CD4-positive, CD25-positive, alpha-beta regulatory T cell (primary cell): ENCODE data around the gene TSSK6. TPM values are rescaled to one million over a fixed set of nuclear protein-coding genes. Genes with fewer than 3 reads are reported as not detected.

Experiments
- ATAC-seq, 2 donors: fragments of 150-1000 bp; cut with Tn5 transposase; one replicate each; pipeline ENCODE4 v1.10.0; 2021; ENCODE audit warnings: low read depth in 2 of 2, moderate number of reproducible peaks in 2 of 2, moderate library complexity in 1 of 2
- DNase-seq, 3 donors: peaks; one replicate each; pipeline versions ENCODE4 v3.0.0 to v3.0.0-alpha.2; 2012 to 2022; ENCODE audit warnings: mixed read lengths in 1 of 3
- H3K27ac ChIP-seq: one replicate; pipeline ENCODE4 v1.7.0; 2013; ENCODE audit warnings: mild to moderate bottlenecking, low read length; ENCODE audit not compliant: insufficient read depth, poor library complexity, severe bottlenecking
- H3K27me3 ChIP-seq: one replicate; pipeline ENCODE4 v1.7.0; 2013; ENCODE audit warnings: low read length; ENCODE audit not compliant: control insufficient read depth, insufficient read depth
- H3K36me3 ChIP-seq: one replicate; pipeline ENCODE4 v1.7.0; 2013; ENCODE audit warnings: mild to moderate bottlenecking, low read length, moderate library complexity; ENCODE audit not compliant: control insufficient read depth, insufficient read depth
- H3K4me1 ChIP-seq: 2 replicates; pipeline ENCODE4 v1.7.0; 2013; ENCODE audit warnings: mild to moderate bottlenecking, low read length; ENCODE audit not compliant: insufficient read depth, control insufficient read depth, poor library complexity, severe bottlenecking
- H3K4me3 ChIP-seq: one replicate; pipeline ENCODE4 v1.7.0; 2013; ENCODE audit warnings: low read depth, mild to moderate bottlenecking, low read length, moderate library complexity
- H3K9me3 ChIP-seq, 2 experiments: 1 replicate in 1 of 2; 2 replicates in 1 of 2; pipeline ENCODE4 v1.7.0; 2013; ENCODE audit warnings: low read length in 2 of 2, mild to moderate bottlenecking in 1 of 2, moderate library complexity in 1 of 2; ENCODE audit not compliant: control insufficient read depth in 2 of 2
- H3K27ac Mint-ChIP-seq, 3 donors: one replicate each; pipeline ENCODE4 v1.8.0; 2020 to 2022; ENCODE audit warnings: mild to moderate bottlenecking in 3 of 3, mixed read lengths in 3 of 3, moderate library complexity in 2 of 3
- H3K27me3 Mint-ChIP-seq: one replicate; pipeline ENCODE4 v1.8.0; 2022; ENCODE audit warnings: mild to moderate bottlenecking, mixed read lengths
- H3K36me3 Mint-ChIP-seq: one replicate; pipeline ENCODE4 v1.8.0; 2020; ENCODE audit warnings: mixed read lengths
- H3K4me1 Mint-ChIP-seq, 4 donors: one replicate each; pipeline ENCODE4 v1.8.0; 2020 to 2022; ENCODE audit warnings: mixed read lengths in 4 of 4, mild to moderate bottlenecking in 1 of 4
- H3K4me3 Mint-ChIP-seq, 4 donors: one replicate each; pipeline ENCODE4 v1.8.0; 2020 to 2022; ENCODE audit warnings: mild to moderate bottlenecking in 4 of 4, mixed read lengths in 4 of 4, moderate library complexity in 3 of 4
- H3K9me3 Mint-ChIP-seq, 7 donors: one replicate each; pipeline ENCODE4 v1.8.0; 2020 to 2022; ENCODE audit warnings: mixed read lengths in 7 of 7, mild to moderate bottlenecking in 3 of 7, moderate library complexity in 2 of 7
- polyA plus RNA-seq, 4 donors: library from polyadenylated mRNA; unstranded; fragments of 300-500 nt; fragmentation: Illumina TruSeq; gene quantifications; one replicate each; pipeline ENCODE4 v1.2.3, GENCODE V29; 2021
- total RNA-seq: library from RNA; stranded (reverse); gene quantifications from one replicate; pipeline ENCODE4 v1.2.3, GENCODE V29; 2022

TSSK6 gene
- total and polyA plus RNA-seq, 5 donors from 2014 or later: 1.6 to 6.2 (median 2.0) TPM

GRCh38 chr19:19514215-19514657 lies 1.1 kb downstream of the TSSK6 start:
- no peak overlapping the region for H3K27ac ChIP-seq
- H3K27me3 ChIP-seq: no peaks in the 10 kb centered on the region
- peak overlapping the region in 2 of 4 donors; percentile 56 to 62 for H3K4me3 Mint-ChIP-seq
- no peaks in the 10 kb centered on the region for H3K9me3 Mint-ChIP-seq
- H3K9me3 ChIP-seq: no peaks in the 10 kb centered on the region
- no peak overlapping the region for H3K4me3 ChIP-seq
- no peaks in the 10 kb centered on the region for H3K27me3 Mint-ChIP-seq
- no peak for DNase-seq
- peaks cover under 1% of the 10 kb centered on the region for H3K36me3 ChIP-seq
- H3K4me1 Mint-ChIP-seq: peaks cover 0 to 33% (median 15%) of the 10 kb centered on the region in 4 donors
- ATAC-seq: no peak
- H3K4me1 ChIP-seq: peaks cover 24% of the 10 kb centered on the region
- no peak overlapping the region for H3K27ac Mint-ChIP-seq
- peaks cover 2% of the 10 kb centered on the region for H3K36me3 Mint-ChIP-seq

DNA sequence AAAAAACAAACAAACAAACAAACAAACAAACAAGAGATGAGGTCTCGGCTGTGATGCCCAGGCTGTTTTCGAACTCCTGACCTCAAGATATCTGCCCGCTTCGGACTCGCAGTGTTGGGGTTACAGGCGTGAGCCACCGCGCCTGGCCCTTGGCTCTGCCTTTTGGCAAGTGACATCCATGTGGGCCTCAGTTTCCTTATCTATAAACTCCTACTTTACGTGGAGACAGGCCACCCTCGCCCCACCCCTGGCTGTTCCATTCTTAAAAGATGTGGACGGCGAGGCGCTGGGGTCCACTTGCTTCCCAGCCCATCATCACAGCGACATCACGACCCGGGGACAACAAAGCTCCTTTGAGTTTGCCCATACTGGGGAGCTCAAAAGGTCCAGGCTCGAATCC lies 1.7 kb downstream of the TSSK6 start:
- H3K4me3 ChIP-seq: no peak overlapping the region
- Mint-ChIP-seq H3K4me3 (peak overlapping the region in 3 of 4 donors; percentile 41 to 52 (median 52)), H3K36me3 (no peaks in the 10 kb centered on the region), H3K27ac (peak overlapping the region in 1 of 3 donors; percentile 63), H3K4me1 (peaks cover 0 to 31% (median 13%) of the 10 kb centered on the region in 4 donors), H3K27me3 (no peaks in the 10 kb centered on the region), H3K9me3 (no peaks in the 10 kb centered on the region)
- no peaks in the 10 kb centered on the region for H3K36me3 ChIP-seq
- no peaks in the 10 kb centered on the region for H3K27me3 ChIP-seq
- DNase-seq (no peak), ATAC-seq (no peak)
- H3K4me1 ChIP-seq: peaks cover 24% of the 10 kb centered on the region
- no peaks in the 10 kb centered on the region for H3K9me3 ChIP-seq
- no peak overlapping the region for H3K27ac ChIP-seq

GRCh38 chr19:19510432-19510831 lies 4.9 kb downstream of the TSSK6 start:
- no peaks in the 10 kb centered on the region for H3K27me3 ChIP-seq
- H3K27ac ChIP-seq: no peak overlapping the region
- H3K27ac Mint-ChIP-seq: no peak overlapping the region
- H3K4me3 Mint-ChIP-seq: peak overlapping the region in 1 of 4 donors; percentile 15
- H3K9me3 Mint-ChIP-seq: no peaks in the 10 kb centered on the region
- DNase-seq: no peak
- no peaks in the 10 kb centered on the region for H3K9me3 ChIP-seq
- no peak overlapping the region for H3K4me3 ChIP-seq
- no peaks in the 10 kb centered on the region for H3K27me3 Mint-ChIP-seq
- ATAC-seq: no peak
- H3K36me3 Mint-ChIP-seq: peaks cover 13% of the 10 kb centered on the region
- peaks cover 0 to 3% (median 0%) of the 10 kb centered on the region in 4 donors for H3K4me1 Mint-ChIP-seq
- H3K4me1 ChIP-seq: peaks cover 4% of the 10 kb centered on the region
- peaks cover 17% of the 10 kb centered on the region for H3K36me3 ChIP-seq

DNA sequence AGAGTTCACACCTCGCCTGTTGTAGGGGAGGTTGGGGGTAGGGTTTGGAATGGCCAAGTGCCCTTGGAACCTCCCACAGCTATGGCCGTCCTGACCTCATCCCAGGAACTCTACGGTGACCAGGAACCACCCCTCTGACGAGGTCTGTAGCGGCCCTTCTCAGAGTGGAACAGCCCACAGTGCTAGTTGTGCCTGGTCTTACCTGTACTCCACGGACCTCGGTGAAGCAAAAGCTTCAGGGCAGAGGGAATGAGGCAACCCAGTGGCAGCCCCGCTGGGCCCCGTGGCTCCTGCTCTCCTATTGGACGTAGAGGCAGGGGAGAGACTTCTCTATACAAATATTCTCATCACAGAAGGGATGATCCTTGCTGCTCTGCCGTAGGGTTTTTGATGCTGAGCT lies 7.1 kb downstream of the TSSK6 start:
- DNase-seq (no peak), ATAC-seq (no peak)
- Mint-ChIP-seq H3K4me3 (peak overlapping the region in 1 of 4 donors; percentile 69), H3K9me3 (no peaks in the 10 kb centered on the region), H3K36me3 (peaks cover 26% of the 10 kb centered on the region), H3K27me3 (no peaks in the 10 kb centered on the region), H3K27ac (no peak overlapping the region), H3K4me1 (no peaks in the 10 kb centered on the region)
- Histone ChIP-seq H3K4me1 (no peaks in the 10 kb centered on the region), H3K4me3 (no peak overlapping the region), H3K27ac (no peak overlapping the region), H3K9me3 (no peaks in the 10 kb centered on the region), H3K36me3 (peaks cover 39% of the 10 kb centered on the region), H3K27me3 (no peaks in the 10 kb centered on the region)

GRCh38 chr19:19507354-19507753 lies 8.0 kb downstream of the TSSK6 start:
- Histone ChIP-seq H3K27ac (no peak overlapping the region), H3K9me3 (no peaks in the 10 kb centered on the region), H3K27me3 (no peaks in the 10 kb centered on the region), H3K4me1 (no peaks in the 10 kb centered on the region), H3K4me3 (no peak overlapping the region), H3K36me3 (peaks cover 47% of the 10 kb centered on the region)
- peaks cover 0 to 3% (median 0%) of the 10 kb centered on the region in 7 donors for H3K9me3 Mint-ChIP-seq
- peak overlapping the region in 1 of 4 donors; percentile 34 for H3K4me3 Mint-ChIP-seq
- H3K27ac Mint-ChIP-seq: no peak overlapping the region
- DNase-seq: no peak
- no peaks in the 10 kb centered on the region for H3K4me1 Mint-ChIP-seq
- ATAC-seq: peak in 1 of 2 donors; percentile 12
- no peaks in the 10 kb centered on the region for H3K27me3 Mint-ChIP-seq
- peaks cover 35% of the 10 kb centered on the region for H3K36me3 Mint-ChIP-seq

DNA sequence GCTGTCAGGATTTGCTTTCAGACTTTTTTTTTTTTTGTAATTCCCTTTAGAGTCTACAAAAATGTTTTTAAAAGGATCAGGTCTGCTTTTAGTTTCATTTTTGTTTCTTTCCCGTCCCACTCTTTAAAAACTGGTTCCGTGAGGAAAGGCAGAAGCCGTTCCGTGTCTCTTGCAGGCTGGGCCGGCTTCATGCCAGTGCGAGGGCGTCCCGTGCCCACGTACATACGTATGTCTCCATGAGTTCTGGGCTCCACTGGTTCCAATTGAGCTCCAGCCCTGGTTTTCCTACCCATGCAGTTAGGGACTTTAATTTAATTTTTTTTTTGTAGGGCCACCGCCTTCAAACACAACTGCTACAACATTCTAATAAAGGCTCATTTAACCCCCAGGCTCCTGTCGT lies 8.8 kb downstream of the TSSK6 start:
- DNase-seq (no peak), ATAC-seq (no peak)
- Histone ChIP-seq H3K4me3 (no peak overlapping the region), H3K9me3 (no peaks in the 10 kb centered on the region), H3K36me3 (peaks cover 55% of the 10 kb centered on the region), H3K27me3 (no peaks in the 10 kb centered on the region), H3K27ac (no peak overlapping the region), H3K4me1 (no peaks in the 10 kb centered on the region)
- H3K4me1 Mint-ChIP-seq: no peaks in the 10 kb centered on the region
- no peaks in the 10 kb centered on the region for H3K27me3 Mint-ChIP-seq
- peaks cover 0 to 3% (median 0%) of the 10 kb centered on the region in 7 donors for H3K9me3 Mint-ChIP-seq
- H3K4me3 Mint-ChIP-seq: no peak overlapping the region
- peaks cover 35% of the 10 kb centered on the region for H3K36me3 Mint-ChIP-seq
- no peak overlapping the region for H3K27ac Mint-ChIP-seq

DNA sequence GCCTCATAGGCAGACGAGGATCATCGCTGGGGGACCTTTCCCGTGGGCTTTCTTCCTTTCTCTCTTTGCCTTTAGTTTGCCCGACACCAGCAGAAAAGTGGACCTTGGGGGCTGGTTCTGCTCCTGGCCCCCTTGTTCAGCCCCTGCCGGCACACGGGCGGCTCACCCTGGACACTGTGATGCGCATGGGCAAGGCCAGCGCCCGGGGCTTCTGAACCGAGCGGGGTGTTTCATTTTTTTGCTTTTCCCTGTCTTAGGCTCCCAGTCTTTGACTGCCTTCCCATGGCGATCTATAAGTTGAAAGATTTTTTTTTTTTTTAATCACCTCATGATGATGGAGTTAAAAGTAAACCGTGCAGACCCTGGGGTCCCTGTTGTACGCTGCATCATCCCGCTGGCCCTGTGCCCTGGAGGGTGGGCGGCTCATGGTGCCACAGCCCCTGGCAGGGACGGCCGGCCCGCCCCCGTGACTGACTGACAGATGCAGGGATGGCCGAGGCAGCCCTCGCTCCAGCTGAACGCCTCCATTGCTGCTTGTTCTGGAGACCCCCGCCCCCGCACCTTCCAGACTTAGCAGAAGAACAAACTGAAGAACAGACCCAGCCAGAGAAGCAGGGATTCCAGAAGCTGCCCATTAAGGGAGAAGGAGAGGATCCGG lies 9.6 kb downstream of the TSSK6 start:
- Histone ChIP-seq H3K27me3 (no peaks in the 10 kb centered on the region), H3K36me3 (peaks cover 63% of the 10 kb centered on the region), H3K9me3 (no peaks in the 10 kb centered on the region), H3K4me3 (no peak overlapping the region), H3K4me1 (no peaks in the 10 kb centered on the region), H3K27ac (no peak overlapping the region)
- peaks cover 35% of the 10 kb centered on the region for H3K36me3 Mint-ChIP-seq
- peaks cover 0 to 3% (median 0%) of the 10 kb centered on the region in 7 donors for H3K9me3 Mint-ChIP-seq
- H3K27me3 Mint-ChIP-seq: no peaks in the 10 kb centered on the region
- H3K27ac Mint-ChIP-seq: no peak overlapping the region
- no peak overlapping the region for H3K4me3 Mint-ChIP-seq
- ATAC-seq (no peak), DNase-seq (no peak)
- H3K4me1 Mint-ChIP-seq: no peaks in the 10 kb centered on the region
